ENCODE results near the gene IL32. TPM values are rescaled to one million over a fixed set of nuclear protein-coding genes. Genes with fewer than 3 reads are reported as not detected.

The IL32 gene
- total and polyA plus RNA-seq, 2 experiments from 2014 or later: 2.3 to 6.1 TPM

GRCh38 chr16:3027983-3028715, 37.3 kb upstream of the IL32 start (continued):
- TF ChIP-seq ZNF462 (CRISPR knock-in tag; IDR thresholded peaks at IDR 0.05) (no peak), NANOG (IDR thresholded peaks at IDR 0.05; ENCODE audit: borderline replicate concordance) (no peak), CTCF (conservative IDR thresholded peaks at IDR 0.05; ENCODE audit: low read depth in 2 of 2) (peak; percentile 55 to 95), CREB1 (CRISPR knock-in tag; IDR thresholded peaks at IDR 0.05; ENCODE audit: low read depth) (peak; percentile 29; the same call in 1 of the 2 replicates), EZH2 (IDR thresholded peaks at IDR 0.05; ENCODE audit: low read depth, unreplicated experiment) (no peak), POLR2AphosphoS5 (IDR thresholded peaks at IDR 0.05; ENCODE audit: low read depth) (peak; percentile 82)

Data from GM23338 (cell line).